ENCODE results near the gene ZBED1. TPM values are rescaled to one million over a fixed set of nuclear protein-coding genes. Genes with fewer than 3 reads are reported as not detected.

ZBED1 gene
- total RNA-seq, 1 experiment from 2014 or later = 14.2 TPM

- H3K9ac ChIP-seq (ENCODE audit: low read length) = no peak overlapping the region
- no peaks in the 10 kb centered on the region for H3K9me3 ChIP-seq (ENCODE audit: low read length)
- ChIA-PET POLR2A (ENCODE audit: unreplicated experiment) (no interaction called here), CTCF (no interaction called here)
- intact Hi-C loops (cut with micrococcal nuclease) = no loop called here
- H3K27ac ChIP-seq (ENCODE audit: low read length) = no peak overlapping the region
- ATAC-seq = no peak
- no peaks in the 10 kb centered on the region for H4K20me1 ChIP-seq (ENCODE audit: low read length)
- H3K36me3 ChIP-seq (ENCODE audit: low read depth, low read length) = no peaks in the 10 kb centered on the region
- no peaks in the 10 kb centered on the region for H3K9me2 ChIP-seq (replicated peaks; ENCODE audit: low read length)
- no peak overlapping the region for H3K4me3 ChIP-seq (ENCODE audit: low read length)
- no TSS peak for BruUV-seq (replicated peaks)
- no peaks in the 10 kb centered on the region for H3K79me2 ChIP-seq (ENCODE audit: low read length)
- no peaks in the 10 kb centered on the region for H3F3A ChIP-seq (ENCODE audit: low read length, unreplicated experiment)
- DNase-seq = no peak
- H2AFZ ChIP-seq (ENCODE audit: low read length) = no peak overlapping the region
- no peaks in the 10 kb centered on the region for H3K4me1 ChIP-seq (ENCODE audit: insufficient read depth, low read length)
- TF ChIP-seq EZH2phosphoT487 (IDR thresholded peaks at IDR 0.05; ENCODE audit: borderline replicate concordance, low read length) (no peak), EZH2 (IDR thresholded peaks at IDR 0.05; ENCODE audit: low read length, unreplicated experiment) (no peak), CTCF (conservative IDR thresholded peaks at IDR 0.05; ENCODE audit: low read depth, low read length) (no peak)
- no peak overlapping the region for H3K4me2 ChIP-seq (ENCODE audit: low read length)
- H3K27me3 ChIP-seq (ENCODE audit: low read length) = no peaks in the 10 kb centered on the region
These were observed 54.0 kb downstream of the ZBED1 start for GRCh38 chrX:2446815-2447214.

GRCh38 chrX:2445662-2446623 is 54.8 kb downstream of the ZBED1 start:
- Histone ChIP-seq H3K4me3 (ENCODE audit: low read length) (no peak overlapping the region), H3K36me3 (ENCODE audit: low read depth, low read length) (no peaks in the 10 kb centered on the region), H3K27ac (ENCODE audit: low read length) (no peak overlapping the region), H2AFZ (ENCODE audit: low read length) (no peak overlapping the region), H3K4me1 (ENCODE audit: insufficient read depth, low read length) (no peaks in the 10 kb centered on the region), H3K9me2 (replicated peaks; ENCODE audit: low read length) (no peaks in the 10 kb centered on the region), H3K79me2 (ENCODE audit: low read length) (no peaks in the 10 kb centered on the region), H3F3A (ENCODE audit: low read length, unreplicated experiment) (no peaks in the 10 kb centered on the region), H3K27me3 (ENCODE audit: low read length) (no peaks in the 10 kb centered on the region), H3K9me3 (ENCODE audit: low read length) (no peaks in the 10 kb centered on the region), H3K9ac (ENCODE audit: low read length) (no peak overlapping the region), H4K20me1 (ENCODE audit: low read length) (no peaks in the 10 kb centered on the region), H3K4me2 (ENCODE audit: low read length) (no peak overlapping the region)
- TF ChIP-seq CTCF (conservative IDR thresholded peaks at IDR 0.05; ENCODE audit: low read depth, low read length) = no peak
- no peak for TF ChIP-seq EZH2 (IDR thresholded peaks at IDR 0.05; ENCODE audit: low read length, unreplicated experiment)
- TF ChIP-seq EZH2phosphoT487 (IDR thresholded peaks at IDR 0.05; ENCODE audit: borderline replicate concordance, low read length) = no peak
- ChIA-PET CTCF (no interaction called here), POLR2A (ENCODE audit: unreplicated experiment) (no interaction called here)
- BruUV-seq (replicated peaks) = no TSS peak
- ATAC-seq (no peak), DNase-seq (no peak)
- intact Hi-C loops (cut with micrococcal nuclease) = no loop called here

- no peak for DNase-seq
- no peak overlapping the region for H3K4me2 ChIP-seq (ENCODE audit: low read length)
- H3K9me2 ChIP-seq (replicated peaks; ENCODE audit: low read length) = no peaks in the 10 kb centered on the region
- no peaks in the 10 kb centered on the region for H4K20me1 ChIP-seq (ENCODE audit: low read length)
- no peaks in the 10 kb centered on the region for H3K4me1 ChIP-seq (ENCODE audit: insufficient read depth, low read length)
- H3K9me3 ChIP-seq (ENCODE audit: low read length) = no peaks in the 10 kb centered on the region
- H3K27ac ChIP-seq (ENCODE audit: low read length) = no peak overlapping the region
- H3K4me3 ChIP-seq (ENCODE audit: low read length) = no peak overlapping the region
- no peak overlapping the region for H3K9ac ChIP-seq (ENCODE audit: low read length)
- no peaks in the 10 kb centered on the region for H3K79me2 ChIP-seq (ENCODE audit: low read length)
- BruUV-seq (replicated peaks) = no TSS peak
- no peak for TF ChIP-seq EZH2 (IDR thresholded peaks at IDR 0.05; ENCODE audit: low read length, unreplicated experiment)
- no peak for ATAC-seq
- POLR2A ChIA-PET (ENCODE audit: unreplicated experiment) = no interaction called here
- H3F3A ChIP-seq (ENCODE audit: low read length, unreplicated experiment) = no peaks in the 10 kb centered on the region
- no peak overlapping the region for H2AFZ ChIP-seq (ENCODE audit: low read length)
- H3K36me3 ChIP-seq (ENCODE audit: low read depth, low read length) = no peaks in the 10 kb centered on the region
- intact Hi-C loops (cut with micrococcal nuclease) = no loop called here
- CTCF ChIA-PET = no interaction called here
- H3K27me3 ChIP-seq (ENCODE audit: low read length) = no peaks in the 10 kb centered on the region
These were observed 58.1 kb downstream of the ZBED1 start for GRCh38 chrX:2442694-2443093.
